GM10248 (cell line): ENCODE results near the gene TMEM248.

ENCODE experiments used
- CTCF ChIA-PET: fragments of 300-600 bp; sonication (Branson Sonifier 250); formaldehyde crosslinking; extraction: SDS; loops from one replicate; lab custom pipeline; 2021; ENCODE audit warnings: antibody characterized with exemption; lab: Yijun Ruan, JAX
- POLR2A ChIA-PET: fragments of 350-650 bp; sonication (Branson Sonifier 250); formaldehyde crosslinking; extraction: SDS; loops from one replicate; lab custom pipeline; 2020; ENCODE audit warnings: antibody characterized with exemption; lab: Yijun Ruan, JAX
- DNase-seq: peaks from one replicate; pipeline ENCODE4 v3.0.0; 2012; ENCODE audit errors: extremely low spot score
- CTCF ChIP-seq: IDR thresholded peaks from 2 replicates; pipeline ENCODE4 v1.5.1; 2012; ENCODE audit warnings: mild to moderate bottlenecking, low read depth; ENCODE audit errors: extremely low read depth, missing control alignments, control extremely low read depth

TMEM248 gene

GRCh38 chr7:66929165-66929564, 8.1 kb downstream of the TMEM248 start:
- no peak for DNase-seq
- no peak for TF ChIP-seq CTCF
- ChIA-PET POLR2A (no interaction called here), CTCF (interaction anchor here (0.6 to 0.9 kb wide), 2 partner anchors 11 to 14 kb away, joined by 3 read pairs; no protein-coding TSS in a partner anchor)

GRCh38 chr7:66929935-66930334, 8.9 kb downstream of the TMEM248 start:
- POLR2A ChIA-PET, result no interaction called here
- CTCF ChIA-PET, result interaction anchor here (1.3 kb wide), 1 partner anchor 10 kb away, joined by 3 read pairs; no protein-coding TSS in a partner anchor

GRCh38 chr7:66930341-66930740, 9.3 kb downstream of the TMEM248 start:
- no peak for DNase-seq
- no peak for TF ChIP-seq CTCF
- ChIA-PET CTCF (interaction anchor here (1.3 kb wide), 1 partner anchor 10 kb away, joined by 3 read pairs; no protein-coding TSS in a partner anchor), POLR2A (no interaction called here)

More at GRCh38 chr7:66929935-66930334, 8.9 kb downstream of the TMEM248 start:
- DNase-seq, result no peak
- TF ChIP-seq CTCF, result no peak

GRCh38 chr7:66933469-66933868, 12.4 kb downstream of the TMEM248 start:
- POLR2A ChIA-PET, result no interaction called here
- TF ChIP-seq CTCF, result no peak
- CTCF ChIA-PET, result interaction anchor here (1.1 kb wide), 1 partner anchor 8 kb away, joined by 3 read pairs; no protein-coding TSS in a partner anchor
- DNase-seq, result no peak

- ChIA-PET POLR2A (no interaction called here), CTCF (no interaction called here)
- no peak for TF ChIP-seq CTCF
- DNase-seq, result no peak
These were observed 16.9 kb downstream of the TMEM248 start for GRCh38 chr7:66937940-66938339.

GRCh38 chr7:66939325-66939724, 18.3 kb downstream of the TMEM248 start:
- DNase-seq, result no peak
- TF ChIP-seq CTCF, result no peak
- ChIA-PET POLR2A (no interaction called here), CTCF (no interaction called here)
